ENCODE results near the gene GTF2F2.

GTF2F2 gene

GRCh38 chr13:45218689-45219088 is 98.4 kb downstream of the GTF2F2 start:
- no peak for TF ChIP-seq CTCF (IDR thresholded peaks at IDR 0.05; ENCODE audit: low read length)
- no peak for TF ChIP-seq EZH2 (IDR thresholded peaks at IDR 0.05; ENCODE audit: borderline replicate concordance, low read length)
- no peak overlapping the region for H2AFZ ChIP-seq (ENCODE audit: low read length)
- H3F3A ChIP-seq (ENCODE audit: insufficient read depth, low read length), result no peaks in the 10 kb centered on the region
- H3K4me2 ChIP-seq (ENCODE audit: low read length), result no peak overlapping the region
- no peaks in the 10 kb centered on the region for H3K27me3 ChIP-seq (ENCODE audit: insufficient read depth, low read length)
- no peaks in the 10 kb centered on the region for H3K4me1 ChIP-seq (ENCODE audit: insufficient read depth, low read length, severe bottlenecking)
- H3K4me3 ChIP-seq (ENCODE audit: low read depth, low read length, poor library complexity, severe bottlenecking), result no peak overlapping the region
- H3K9me3 ChIP-seq (ENCODE audit: low read length), result no peaks in the 10 kb centered on the region
- H3K9me2 ChIP-seq (ENCODE audit: low read depth, low read length), result no peaks in the 10 kb centered on the region
- no peak overlapping the region for H3K9ac ChIP-seq (ENCODE audit: low read length)
- no peaks in the 10 kb centered on the region for H4K20me1 ChIP-seq (ENCODE audit: insufficient read depth, low read length)
- H3K79me2 ChIP-seq (ENCODE audit: insufficient read depth, low read length), result no peaks in the 10 kb centered on the region
- H3K36me3 ChIP-seq (ENCODE audit: insufficient read depth, low read length), result no peaks in the 10 kb centered on the region
- H3K27ac ChIP-seq (ENCODE audit: low read depth, low read length, poor library complexity, severe bottlenecking), result no peak overlapping the region

- Histone ChIP-seq H3K36me3 (ENCODE audit: insufficient read depth, low read length) (no peaks in the 10 kb centered on the region), H3K4me3 (ENCODE audit: low read depth, low read length, poor library complexity, severe bottlenecking) (no peak overlapping the region), H3K4me1 (ENCODE audit: insufficient read depth, low read length, severe bottlenecking) (no peaks in the 10 kb centered on the region), H3F3A (ENCODE audit: insufficient read depth, low read length) (no peaks in the 10 kb centered on the region), H2AFZ (ENCODE audit: low read length) (no peak overlapping the region), H4K20me1 (ENCODE audit: insufficient read depth, low read length) (no peaks in the 10 kb centered on the region), H3K4me2 (ENCODE audit: low read length) (no peak overlapping the region), H3K9me2 (ENCODE audit: low read depth, low read length) (no peaks in the 10 kb centered on the region), H3K9me3 (ENCODE audit: low read length) (no peaks in the 10 kb centered on the region), H3K27ac (ENCODE audit: low read depth, low read length, poor library complexity, severe bottlenecking) (no peak overlapping the region), H3K27me3 (ENCODE audit: insufficient read depth, low read length) (no peaks in the 10 kb centered on the region), H3K79me2 (ENCODE audit: insufficient read depth, low read length) (0 out of 2 replicates have a peak, but pooled peaks cover 5% of the 10 kb centered on the region), H3K9ac (ENCODE audit: low read length) (no peak overlapping the region)
- no peak for TF ChIP-seq CTCF (IDR thresholded peaks at IDR 0.05; ENCODE audit: low read length)
- TF ChIP-seq EZH2 (IDR thresholded peaks at IDR 0.05; ENCODE audit: borderline replicate concordance, low read length), result no peak
Measured at GRCh38 chr13:45219123-45219891, 99.0 kb downstream of the GTF2F2 start.

GRCh38 chr13:45219938-45220375 is 99.6 kb downstream of the GTF2F2 start:
- Histone ChIP-seq H2AFZ (ENCODE audit: low read length) (no peak overlapping the region), H3K4me1 (ENCODE audit: insufficient read depth, low read length, severe bottlenecking) (no peaks in the 10 kb centered on the region), H3K9me3 (ENCODE audit: low read length) (no peaks in the 10 kb centered on the region), H3K27me3 (ENCODE audit: insufficient read depth, low read length) (no peaks in the 10 kb centered on the region), H3K27ac (ENCODE audit: low read depth, low read length, poor library complexity, severe bottlenecking) (no peak overlapping the region), H3F3A (ENCODE audit: insufficient read depth, low read length) (no peaks in the 10 kb centered on the region), H3K4me3 (ENCODE audit: low read depth, low read length, poor library complexity, severe bottlenecking) (no peak overlapping the region), H3K36me3 (ENCODE audit: insufficient read depth, low read length) (no peaks in the 10 kb centered on the region), H3K9ac (ENCODE audit: low read length) (no peak overlapping the region), H3K4me2 (ENCODE audit: low read length) (no peak overlapping the region), H3K9me2 (ENCODE audit: low read depth, low read length) (no peaks in the 10 kb centered on the region), H4K20me1 (ENCODE audit: insufficient read depth, low read length) (no peaks in the 10 kb centered on the region), H3K79me2 (ENCODE audit: insufficient read depth, low read length) (0 out of 2 replicates have a peak, but pooled peaks cover 5% of the 10 kb centered on the region)
- TF ChIP-seq EZH2 (IDR thresholded peaks at IDR 0.05; ENCODE audit: borderline replicate concordance, low read length) (no peak), CTCF (IDR thresholded peaks at IDR 0.05; ENCODE audit: low read length) (no peak)

Measured in OCI-LY1 (cell line).